RPMI7951 (cell line): ENCODE results near the gene GPR68. TPM values are rescaled to one million over a fixed set of nuclear protein-coding genes. Genes with fewer than 3 reads are reported as not detected.
"Not testable (repeated sequence)": the region's sequence is repeated elsewhere in the genome, so short reads cannot be mapped to it uniquely, and the experiment has no call there.

ENCODE experiments used
- DNase-seq: peaks from one replicate; pipeline ENCODE4 v3.0.0-alpha.2; 2012; ENCODE audit warnings: low read depth
- total RNA-seq: library from RNA; depleted of rRNA; stranded (reverse); fragments of >200 nt; shearing (Covaris generic); gene quantifications from 2 replicates; pipeline ENCODE4 v1.2.3, GENCODE V29; 2014

The GPR68 gene
- total RNA-seq, 1 experiment from 2014 or later: 18.6 TPM

DNA sequence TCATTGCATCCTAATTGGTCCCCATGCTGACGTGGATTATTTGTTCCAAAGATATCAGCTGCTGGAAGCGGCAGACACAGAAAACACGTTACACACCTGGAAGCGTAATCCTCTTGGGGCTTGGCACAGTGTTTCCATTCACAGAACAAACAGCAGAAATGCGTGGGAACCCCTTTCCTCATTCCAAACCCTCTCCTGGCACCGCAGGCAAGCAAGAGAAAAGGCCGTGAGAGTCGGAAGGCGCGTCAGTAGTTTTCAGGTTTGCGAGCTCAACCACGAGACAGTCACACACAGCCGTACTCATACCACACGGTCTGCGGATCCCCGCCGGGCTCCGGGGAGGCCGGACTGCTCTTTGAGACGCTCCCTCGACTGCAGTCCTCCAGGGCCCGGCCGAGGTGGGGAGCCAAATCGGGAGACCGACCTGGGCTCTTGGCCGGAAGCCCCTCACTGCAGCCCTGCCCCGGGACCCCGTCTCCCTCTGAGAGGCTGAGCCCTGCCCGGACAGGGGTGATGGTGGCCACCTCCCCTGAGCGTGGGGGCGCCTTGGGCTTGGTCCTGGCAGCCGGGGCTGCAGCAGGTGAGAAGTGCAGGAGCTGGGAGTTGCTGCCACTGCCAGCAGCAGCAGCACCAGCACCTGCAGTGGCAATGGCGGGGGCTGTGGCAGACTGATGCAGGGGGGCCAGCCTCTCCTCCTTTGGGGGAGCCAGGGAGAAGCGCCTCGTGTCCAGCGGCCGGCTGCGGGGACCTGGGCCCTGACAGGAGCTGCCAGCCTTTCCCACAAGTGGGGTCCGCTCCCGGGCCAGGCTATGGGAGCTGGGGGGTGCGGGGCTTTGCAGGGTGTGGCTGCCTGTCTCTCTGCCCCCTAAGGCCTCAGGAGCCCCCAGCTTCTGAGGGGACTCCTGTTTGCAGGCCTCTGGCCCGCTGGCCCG lies 28.1 kb upstream of the GPR68 start:
- no peak for DNase-seq

GRCh38 chr14:91271639-91272038 lies 27.1 kb upstream of the GPR68 start:
- DNase-seq: no peak

DNA sequence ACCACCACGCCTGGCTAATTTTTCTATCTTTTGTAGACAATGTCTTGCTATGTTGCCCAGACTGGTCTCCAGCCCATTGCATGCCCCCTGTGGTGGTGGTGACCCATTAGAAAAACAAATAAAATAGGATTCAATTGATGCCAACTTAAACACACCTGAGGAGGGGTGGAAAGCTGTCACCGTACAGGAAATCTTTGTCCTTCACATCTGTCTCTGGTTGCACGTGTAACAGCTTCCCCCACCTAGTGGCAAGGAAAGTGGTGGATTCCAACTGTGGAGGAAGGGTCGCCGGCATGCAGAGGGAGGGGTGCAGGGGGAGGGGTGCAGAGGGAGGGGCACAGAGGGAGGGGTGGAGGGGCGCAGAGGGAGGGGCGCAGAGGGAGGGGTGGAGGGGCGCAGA lies 26.1 kb upstream of the GPR68 start:
- no peak for DNase-seq

DNA sequence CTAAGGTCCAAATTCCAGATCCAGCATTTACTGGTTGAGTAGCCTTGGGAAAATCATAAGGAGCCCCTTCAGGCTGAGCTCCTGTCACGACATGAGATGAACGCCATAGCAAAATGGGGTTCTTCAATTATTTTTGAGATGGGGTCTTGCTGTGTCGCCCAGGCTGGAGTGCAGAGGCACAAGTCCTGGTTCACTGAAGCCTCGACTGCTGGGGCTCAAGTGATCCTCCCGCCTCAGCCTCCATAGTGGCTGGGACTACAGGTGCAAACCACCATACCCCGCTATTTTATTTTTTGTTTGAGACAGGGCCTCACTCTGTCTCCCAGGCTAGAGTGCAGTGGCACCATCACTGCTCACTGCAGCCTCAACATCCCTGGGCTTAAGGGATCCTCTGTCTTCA lies 25.7 kb upstream of the GPR68 start:
- DNase-seq: no peak

DNA sequence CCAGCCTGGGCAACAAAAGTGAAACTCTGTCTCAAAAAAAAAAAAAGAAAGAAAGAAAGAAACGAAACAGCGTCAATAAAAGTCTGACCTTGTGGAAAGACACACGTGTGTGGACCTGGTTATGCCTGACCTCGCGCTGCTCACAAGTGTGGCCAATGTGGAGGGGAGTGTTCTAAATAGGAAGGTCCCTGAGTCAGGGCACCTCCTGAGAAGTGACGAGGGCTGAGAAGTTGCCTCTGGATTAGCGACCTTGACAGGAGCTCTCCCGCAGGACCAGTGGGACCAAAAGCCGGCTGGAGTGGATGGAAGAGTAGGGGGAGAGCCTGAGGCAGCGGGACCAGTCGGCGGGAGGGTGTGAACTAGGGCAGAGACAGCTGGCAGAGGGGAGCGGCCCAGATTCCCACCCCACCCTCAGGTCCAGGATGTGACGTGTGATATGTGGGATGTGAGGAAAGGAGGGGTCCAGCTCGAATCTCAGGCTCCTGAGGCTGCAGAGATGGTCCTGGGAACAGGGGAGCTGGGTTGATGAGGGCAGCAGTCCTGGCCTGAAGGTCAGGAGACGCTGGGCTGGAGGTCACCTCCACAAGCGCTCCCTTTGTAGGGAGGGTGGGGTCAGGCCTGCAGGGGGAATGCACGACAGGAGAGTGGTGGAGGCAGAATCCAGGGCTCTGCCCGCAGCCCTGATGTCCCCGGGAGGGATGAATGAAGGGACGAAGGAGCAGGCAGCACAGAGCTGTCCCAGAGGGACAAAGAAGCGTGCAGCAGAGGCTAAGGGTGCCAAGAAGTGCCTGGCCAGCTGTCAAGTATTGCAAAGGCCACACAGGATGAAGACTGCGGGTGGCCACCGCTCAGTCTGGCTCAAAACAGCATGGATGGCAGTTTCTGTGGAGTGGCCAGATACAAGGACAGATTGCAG lies 24.8 kb upstream of the GPR68 start:
- peak; percentile 52 for DNase-seq

GRCh38 chr14:91267965-91268437 lies 23.5 kb upstream of the GPR68 start:
- no peak for DNase-seq

DNA sequence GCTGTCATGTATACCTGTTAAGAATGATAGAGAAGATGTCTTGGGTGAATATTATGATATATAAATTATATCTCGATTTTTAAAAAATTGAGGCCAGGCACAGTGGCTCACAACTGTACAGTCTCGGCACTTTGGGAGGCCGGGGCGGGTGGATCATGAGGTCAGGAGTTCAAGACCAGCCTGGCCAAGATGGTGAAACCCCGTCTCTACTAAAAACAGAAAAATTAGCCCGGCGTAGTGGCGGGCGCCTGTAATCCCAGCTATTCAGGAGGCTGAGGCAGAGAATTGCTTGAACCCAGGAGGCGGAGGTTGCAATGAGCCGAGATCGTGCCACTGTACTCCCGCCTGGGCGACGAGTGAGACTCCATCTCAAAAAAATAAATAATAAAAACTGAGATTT lies 21.8 kb upstream of the GPR68 start:
- DNase-seq: not testable (repeated sequence)

GRCh38 chr14:91265404-91265803 lies 20.9 kb upstream of the GPR68 start:
- no peak for DNase-seq

DNA sequence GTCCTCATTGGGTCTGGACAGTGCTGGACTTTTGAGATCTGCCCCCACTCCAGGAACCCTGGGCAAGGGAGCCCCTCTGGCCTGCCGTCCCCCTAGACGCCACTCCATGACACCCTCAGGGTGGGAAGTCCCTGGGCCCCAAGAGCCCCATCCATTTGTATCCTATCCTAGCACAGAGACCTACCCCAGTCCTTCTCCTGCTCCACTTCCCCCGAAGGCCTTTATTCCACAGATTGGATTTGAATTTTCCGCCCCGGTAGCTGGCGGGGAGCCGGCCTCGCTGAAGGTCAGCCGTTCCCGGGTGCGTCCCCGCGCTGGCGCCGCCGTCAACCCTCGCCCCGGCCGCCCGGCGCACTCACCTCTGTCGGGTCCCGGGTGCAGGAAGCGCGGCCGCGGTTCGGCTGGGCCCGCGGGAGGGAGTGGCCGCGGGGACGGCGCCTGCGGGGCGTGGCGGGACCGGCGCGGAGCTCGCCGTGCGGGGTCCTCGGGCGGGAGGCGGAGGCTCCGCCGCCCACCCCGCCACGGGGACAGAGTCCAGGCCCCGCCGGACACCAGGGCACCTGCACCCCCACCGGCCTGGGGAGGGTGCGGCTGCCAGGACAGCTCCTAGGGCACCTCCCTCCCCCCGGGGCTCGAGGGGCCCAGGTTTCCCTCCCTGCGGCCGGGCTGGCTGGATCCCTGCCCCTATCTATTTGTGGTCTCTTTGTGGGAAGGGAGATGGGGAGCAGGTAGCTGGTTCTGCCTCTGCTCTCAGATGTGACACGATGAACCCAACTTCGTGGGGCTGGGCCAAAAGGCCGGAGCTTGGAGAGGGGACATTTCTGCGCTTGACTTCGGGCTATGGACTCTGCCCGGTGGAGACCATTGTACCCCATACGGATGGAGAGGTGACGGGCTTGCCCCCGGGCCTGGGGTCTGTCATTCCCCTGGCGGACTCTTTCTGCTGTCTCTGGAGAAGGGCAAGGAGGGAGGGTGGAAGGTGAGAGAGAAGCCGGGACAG lies 19.9 kb upstream of the GPR68 start:
- DNase-seq: no peak

GRCh38 chr14:91263329-91263728 lies 18.8 kb upstream of the GPR68 start:
- DNase-seq: no peak

- no peak for DNase-seq
Measured at GRCh38 chr14:91261986-91262549, 17.6 kb upstream of the GPR68 start.

- no peak for DNase-seq
Measured at GRCh38 chr14:91261115-91261514, 16.6 kb upstream of the GPR68 start.

- DNase-seq: no peak
Measured at GRCh38 chr14:91258876-91259275, 14.4 kb upstream of the GPR68 start.

GRCh38 chr14:91258011-91258618 lies 13.6 kb upstream of the GPR68 start:
- DNase-seq: peak; percentile 82

DNA sequence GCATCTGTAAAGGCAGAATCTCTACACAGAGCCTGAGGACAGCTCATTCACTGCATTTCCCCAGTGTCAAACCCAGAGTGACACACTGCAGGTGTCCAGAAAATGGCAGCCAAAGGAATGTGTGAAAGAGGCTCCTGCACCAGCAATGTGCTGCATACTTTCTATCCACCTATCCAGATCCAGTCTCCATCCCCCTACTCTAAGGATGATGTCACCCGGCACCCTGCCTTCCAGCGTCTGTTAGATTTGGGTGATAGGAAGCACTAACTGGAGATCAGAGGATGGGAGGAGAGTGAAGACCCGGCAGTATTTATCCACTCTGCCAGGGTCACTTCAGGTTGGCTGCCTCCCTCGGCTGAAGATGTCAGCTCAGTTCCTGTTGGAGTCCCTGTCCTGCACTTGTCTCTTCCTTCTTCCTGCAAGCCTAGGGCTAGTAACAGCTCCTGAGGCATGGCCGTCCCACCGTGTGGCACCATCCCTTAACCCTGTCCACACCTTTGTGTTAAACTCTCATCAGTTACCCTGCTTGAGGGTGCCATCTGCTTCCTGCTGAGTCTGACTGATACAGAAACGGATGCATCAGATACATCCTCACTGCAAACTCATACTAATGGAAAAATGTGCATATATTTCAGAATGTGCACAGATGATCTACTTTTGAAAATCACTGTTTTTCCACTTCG lies 13.0 kb upstream of the GPR68 start:
- DNase-seq: no peak

- DNase-seq: no peak
Measured at GRCh38 chr14:91256661-91257060, 12.2 kb upstream of the GPR68 start.

- no peak for DNase-seq
Measured at GRCh38 chr14:91255026-91255695, 10.7 kb upstream of the GPR68 start.

GRCh38 chr14:91254461-91254860 lies 10.0 kb upstream of the GPR68 start:
- DNase-seq: no peak

- DNase-seq: no peak
Measured at GRCh38 chr14:91253795-91254323, 9.4 kb upstream of the GPR68 start.
